ENCODE results near the gene MMP23B. TPM values are rescaled to one million over a fixed set of nuclear protein-coding genes. Genes with fewer than 3 reads are reported as not detected.

MMP23B gene
- total RNA-seq, 1 donor from 2014 or later, result 5.4 TPM

DNA sequence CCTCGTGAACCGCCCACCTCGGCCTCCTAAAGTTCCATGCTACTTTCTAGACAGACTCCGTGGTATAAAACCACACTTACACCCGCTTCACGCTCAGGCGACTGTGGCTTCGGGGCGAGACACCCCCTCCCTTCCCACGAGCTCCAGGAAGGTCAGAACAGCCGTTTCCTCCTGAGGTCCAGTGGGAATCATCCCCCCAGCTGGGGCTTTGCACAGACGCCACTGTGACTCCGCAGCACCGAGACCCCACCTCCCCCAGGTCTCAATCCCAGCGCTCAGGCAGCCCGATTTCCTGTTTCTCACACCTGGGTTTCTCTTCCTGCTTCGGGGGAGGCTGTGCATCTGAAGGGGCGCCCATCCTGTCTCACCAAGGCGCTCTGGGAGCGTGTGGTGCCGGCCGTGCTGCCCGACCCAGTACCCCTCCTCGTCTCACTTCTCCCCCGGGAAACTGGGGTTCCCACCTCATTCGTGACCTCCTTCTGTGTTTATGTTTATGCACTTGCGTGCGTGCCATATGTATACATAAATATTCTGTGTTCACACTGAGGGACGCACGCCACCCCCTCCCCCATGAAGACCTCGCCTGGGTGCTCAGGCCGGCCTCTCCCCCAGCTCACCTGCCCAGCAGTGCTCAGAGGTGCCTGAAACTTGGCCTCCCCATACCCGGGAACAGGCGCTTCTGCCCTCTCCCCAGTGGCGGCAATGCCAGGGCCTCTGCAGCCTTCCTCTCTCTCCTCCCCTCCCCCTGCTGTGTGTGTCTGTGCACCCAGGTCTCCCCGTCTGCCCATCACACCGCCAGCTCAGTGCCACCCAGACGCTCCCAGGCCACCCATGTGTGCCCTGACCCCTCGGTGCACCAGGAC lies 46.0 kb downstream of the MMP23B start:
- DNase-seq (ENCODE audit: low spot score) (peak; percentile 52), ATAC-seq (peak; percentile 7)
- intact Hi-C loops (cut with DNase I), result no loop called here

DNA sequence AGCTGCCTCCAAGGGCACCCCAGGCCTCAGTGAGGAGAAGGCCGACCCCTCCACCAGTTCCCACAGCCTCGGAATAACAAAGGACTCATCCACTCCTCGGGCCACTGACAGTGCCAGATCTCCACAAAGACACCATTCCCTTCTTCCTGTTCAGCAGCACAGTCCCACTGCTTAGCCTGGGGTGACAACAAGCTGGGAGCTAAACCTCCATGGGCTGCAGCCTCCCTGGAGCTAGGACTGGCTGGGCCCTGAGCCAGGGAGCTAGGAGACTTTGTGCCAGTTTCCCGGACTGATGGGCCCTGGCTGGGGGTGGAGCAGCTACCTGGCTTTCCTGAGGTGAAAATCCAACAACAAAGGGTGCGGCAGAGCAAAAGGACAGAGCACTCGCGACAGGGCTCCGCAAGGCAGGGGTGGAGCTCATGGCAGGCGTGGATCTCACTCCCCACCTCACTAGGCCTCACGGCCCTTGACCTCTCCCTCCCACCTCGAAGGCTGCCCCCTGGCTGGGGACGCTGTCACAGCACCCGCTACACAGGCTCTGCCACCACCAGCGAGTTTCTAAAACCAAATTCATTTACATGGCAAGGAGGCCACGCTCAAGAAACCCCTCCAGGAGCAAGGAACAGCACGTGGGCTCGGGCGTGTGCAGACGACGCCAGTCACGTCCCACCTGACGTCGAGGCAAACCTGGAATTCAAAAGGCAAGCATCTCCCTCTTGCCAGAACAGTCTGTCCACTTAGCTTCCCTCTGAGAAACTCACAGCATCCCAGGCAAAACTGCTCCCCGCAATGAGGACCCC lies 46.8 kb downstream of the MMP23B start:
- intact Hi-C loops (cut with DNase I), result no loop called here
- no peak for ATAC-seq
- DNase-seq (ENCODE audit: low spot score), result no peak

DNA sequence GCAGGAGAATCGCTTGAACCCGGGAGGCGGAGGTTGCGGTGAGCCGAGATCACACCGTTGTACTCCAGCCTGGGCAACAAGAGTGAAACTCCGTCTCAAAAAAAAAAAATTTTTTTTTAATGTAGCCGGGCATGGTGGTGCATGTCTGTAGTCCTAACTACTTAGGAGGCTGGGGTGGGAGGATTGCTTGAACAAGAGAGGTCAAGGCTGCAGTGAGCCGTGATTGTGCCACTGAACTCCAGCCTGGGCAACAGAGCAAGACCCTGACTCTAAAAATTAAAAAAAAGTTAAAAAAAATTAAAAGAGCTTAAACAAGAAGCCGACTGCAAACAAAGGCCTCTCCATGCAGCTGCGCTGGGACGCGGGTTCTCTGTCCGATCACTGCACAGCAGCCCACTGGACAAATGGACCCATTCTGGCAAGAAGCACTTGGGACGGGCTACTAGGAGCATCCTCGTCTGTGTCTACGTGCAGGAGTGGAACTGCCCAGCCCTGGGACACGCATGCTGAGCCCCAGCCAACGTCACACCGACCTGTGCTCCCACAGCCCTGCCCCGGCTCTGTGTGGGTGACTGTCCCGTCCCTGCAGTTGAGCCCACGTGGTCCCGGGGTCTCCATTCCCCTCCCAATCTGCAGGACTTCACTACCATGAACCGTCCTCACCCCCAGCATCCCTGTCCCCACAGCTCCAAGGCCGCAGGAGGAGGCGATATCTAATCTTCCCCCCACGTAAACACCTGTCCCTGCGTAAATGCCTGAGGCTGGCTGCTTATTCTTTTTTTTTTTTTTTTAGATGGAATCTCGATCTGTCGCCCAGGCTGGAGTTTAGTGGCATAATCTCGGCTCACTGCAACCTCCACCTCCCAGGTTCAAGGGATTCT lies 48.3 kb downstream of the MMP23B start:
- ATAC-seq (no peak), DNase-seq (ENCODE audit: low spot score) (no peak)
- intact Hi-C loops (cut with DNase I), result no loop called here

DNA sequence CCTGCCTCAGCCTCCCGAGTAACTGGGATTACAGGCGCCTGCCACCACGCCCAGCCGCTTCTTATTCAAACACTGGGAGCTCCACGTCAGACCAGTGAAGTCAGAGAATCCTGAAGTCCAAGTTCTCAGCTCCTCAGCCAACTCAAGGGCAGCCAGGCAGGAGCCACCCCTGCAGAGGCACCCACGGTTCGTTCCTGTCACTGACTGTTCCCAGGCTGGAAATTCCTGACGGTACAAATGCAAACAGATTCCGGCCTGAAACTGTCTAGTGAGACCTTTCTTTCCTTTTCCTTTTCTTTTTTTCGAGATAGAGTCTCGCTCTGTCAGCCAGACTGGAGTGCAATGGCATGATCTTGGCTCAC lies 48.9 kb downstream of the MMP23B start:
- intact Hi-C loops (cut with DNase I), result no loop called here
- DNase-seq (ENCODE audit: low spot score) (no peak), ATAC-seq (no peak)

DNA sequence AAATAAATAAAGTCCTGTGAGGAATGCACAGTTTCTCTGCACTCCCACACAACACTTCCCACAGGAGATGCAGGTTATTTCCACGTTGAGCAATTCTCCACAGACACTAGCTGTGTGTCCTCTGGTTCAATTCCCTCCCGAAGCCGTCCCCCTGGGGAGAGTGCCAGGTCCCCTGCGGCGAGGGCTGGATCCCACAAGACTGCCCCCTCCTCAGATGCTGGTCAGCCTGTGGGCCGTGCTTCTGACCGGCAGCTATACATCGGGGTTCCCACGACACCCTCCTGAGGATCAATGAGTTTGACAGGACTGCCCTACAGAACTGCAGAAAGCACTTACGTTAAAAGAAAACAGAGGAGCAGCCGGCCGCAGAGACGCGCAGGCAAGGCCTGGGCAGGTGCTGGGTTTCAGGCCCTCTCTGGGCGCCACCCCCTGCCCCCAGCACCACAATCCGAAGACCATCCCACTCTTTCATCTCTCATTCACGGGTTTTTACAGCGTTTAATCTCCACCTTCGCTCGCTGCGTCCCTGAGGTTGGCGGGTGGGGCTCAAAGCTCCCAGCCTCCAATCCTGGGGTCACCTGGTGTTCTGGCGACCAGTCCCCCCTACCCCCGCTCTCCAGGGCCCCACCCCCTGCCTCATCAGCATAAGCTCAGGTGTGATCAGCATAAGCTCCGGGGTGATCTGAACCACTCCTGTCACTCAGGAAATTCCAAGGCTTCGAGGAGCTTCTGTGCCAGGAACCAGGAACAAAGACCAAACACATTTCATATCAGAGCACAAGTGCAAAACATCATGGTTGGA lies 51.3 kb downstream of the MMP23B start:
- ATAC-seq, result no peak
- intact Hi-C loops (cut with DNase I), result no loop called here
- DNase-seq (ENCODE audit: low spot score), result no peak

Other genes with a start within 250 kb of the MMP23B start
- gene CCNL2, start 232.8 kb upstream of the MMP23B start, total RNA-seq, result 207 TPM
- gene MRPL20, start 224.9 kb upstream of the MMP23B start, total RNA-seq, result 75.6 TPM
- 11.2 TPM for gene ANKRD65, start 210.9 kb upstream of the MMP23B start, total RNA-seq
- gene VWA1, start 196.5 kb upstream of the MMP23B start, total RNA-seq, result 175 TPM
- 2.4 TPM for gene ATAD3C, start 182.5 kb upstream of the MMP23B start, total RNA-seq
- gene ATAD3B, start 160.4 kb upstream of the MMP23B start, total RNA-seq, result 28.6 TPM
- 19.4 TPM for gene ATAD3A, start 120.0 kb upstream of the MMP23B start, total RNA-seq
- gene TMEM240, start 91.5 kb upstream of the MMP23B start, total RNA-seq, result 7.1 TPM
- gene SSU72, start 57.3 kb upstream of the MMP23B start, total RNA-seq, result 78.5 TPM
- 2.4 TPM for gene FNDC10, start 32.0 kb upstream of the MMP23B start, total RNA-seq
- 68.4 TPM for gene MIB2, start 16.7 kb upstream of the MMP23B start, total RNA-seq
- gene CDK11B, start 26.8 kb downstream of the MMP23B start, total RNA-seq, result 27.9 TPM
- 45.6 TPM for gene SLC35E2B, start 60.6 kb downstream of the MMP23B start, total RNA-seq
- 51.5 TPM for gene CDK11A, start 92.2 kb downstream of the MMP23B start, total RNA-seq
- gene NADK, start 146.3 kb downstream of the MMP23B start, total RNA-seq, result 77.3 TPM

Measured in sciatic nerve (tissue), 2 donors.